ENCODE measurements around the gene NXPH3. TPM values are rescaled to one million over a fixed set of nuclear protein-coding genes. Genes with fewer than 3 reads are reported as not detected.

NXPH3 gene
- total RNA-seq, 1 donor: 3.3 TPM

- Histone ChIP-seq H3K36me3 (ENCODE audit: insufficient read depth, low read length) (no peaks in the 10 kb centered on the region), H3K79me2 (ENCODE audit: insufficient read depth, low read length) (no peaks in the 10 kb centered on the region), H3K4me3 (ENCODE audit: insufficient read depth, low read length) (no peak overlapping the region), H3K4me2 (ENCODE audit: insufficient read depth, low read length) (no peak overlapping the region), H3K27me3 (ENCODE audit: insufficient read depth, low read length) (peaks cover 13% of the 10 kb centered on the region), H3K9me3 (ENCODE audit: low read depth, low read length) (no peaks in the 10 kb centered on the region), H3K4me1 (ENCODE audit: insufficient read depth, low read length) (peaks cover 13% of the 10 kb centered on the region), H2AFZ (ENCODE audit: low read length) (no peak overlapping the region), H3K27ac (ENCODE audit: low read depth, low read length) (no peak overlapping the region), H4K20me1 (ENCODE audit: insufficient read depth, low read length) (no peaks in the 10 kb centered on the region)
- peak; percentile 69 for DNase-seq (ENCODE audit: insufficient read length, low spot score, missing footprints)
- TF ChIP-seq CTCF (IDR thresholded peaks at IDR 0.05; ENCODE audit: extremely low read depth, low read depth, low read length): no peak
These were observed 5.4 kb downstream of the NXPH3 start for GRCh38 chr17:49580981-49581647.

GRCh38 chr17:49581648-49581998, 6.0 kb downstream of the NXPH3 start:
- no peak overlapping the region for H2AFZ ChIP-seq (ENCODE audit: low read length)
- no peaks in the 10 kb centered on the region for H3K36me3 ChIP-seq (ENCODE audit: insufficient read depth, low read length)
- no peak overlapping the region for H3K27ac ChIP-seq (ENCODE audit: low read depth, low read length)
- H3K79me2 ChIP-seq (ENCODE audit: insufficient read depth, low read length): no peaks in the 10 kb centered on the region
- H4K20me1 ChIP-seq (ENCODE audit: insufficient read depth, low read length): no peaks in the 10 kb centered on the region
- peaks cover 13% of the 10 kb centered on the region for H3K27me3 ChIP-seq (ENCODE audit: insufficient read depth, low read length)
- no peak for TF ChIP-seq CTCF (IDR thresholded peaks at IDR 0.05; ENCODE audit: extremely low read depth, low read depth, low read length)
- H3K4me3 ChIP-seq (ENCODE audit: insufficient read depth, low read length): no peak overlapping the region
- no peak overlapping the region for H3K4me2 ChIP-seq (ENCODE audit: insufficient read depth, low read length)
- no peaks in the 10 kb centered on the region for H3K9me3 ChIP-seq (ENCODE audit: low read depth, low read length)
- DNase-seq (ENCODE audit: insufficient read length, low spot score, missing footprints): no peak
- peaks cover 13% of the 10 kb centered on the region for H3K4me1 ChIP-seq (ENCODE audit: insufficient read depth, low read length)

DNA sequence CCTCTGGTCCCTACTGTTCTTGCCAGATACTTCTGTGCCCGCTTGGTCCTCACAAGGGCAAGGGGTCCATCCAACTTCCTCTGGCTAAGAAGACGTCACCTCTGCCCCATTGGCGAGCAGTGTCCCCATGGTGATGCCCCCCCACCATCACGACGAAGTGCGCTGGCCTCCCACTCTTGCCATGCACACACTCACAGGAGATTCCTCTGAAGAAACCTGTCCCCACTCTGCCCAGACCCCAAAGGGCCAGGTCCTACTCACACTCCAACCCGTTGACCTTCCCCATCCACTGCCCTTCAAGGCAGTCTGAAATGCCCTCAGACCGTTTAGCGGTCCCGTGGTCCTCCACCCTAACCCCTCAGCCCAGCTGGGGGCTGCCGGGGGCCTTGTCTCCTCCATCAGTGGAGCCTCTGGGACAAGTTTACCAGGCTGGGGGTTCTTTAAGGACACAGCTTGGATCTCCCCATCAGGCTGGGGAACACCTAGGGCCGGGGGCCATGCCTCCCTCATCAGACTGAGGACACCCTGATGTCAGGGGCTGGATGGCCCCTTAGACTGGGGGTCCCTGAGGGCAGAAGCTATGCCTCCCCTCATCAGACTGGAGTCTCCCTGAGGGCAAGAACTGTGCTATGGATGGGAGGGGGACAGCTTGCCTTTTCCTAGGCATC, 6.5 kb downstream of the NXPH3 start:
- Histone ChIP-seq H3K79me2 (ENCODE audit: insufficient read depth, low read length) (no peaks in the 10 kb centered on the region), H3K27me3 (ENCODE audit: insufficient read depth, low read length) (peaks cover 12% of the 10 kb centered on the region), H3K36me3 (ENCODE audit: insufficient read depth, low read length) (no peaks in the 10 kb centered on the region), H3K4me1 (ENCODE audit: insufficient read depth, low read length) (peaks cover 13% of the 10 kb centered on the region), H4K20me1 (ENCODE audit: insufficient read depth, low read length) (no peaks in the 10 kb centered on the region), H3K27ac (ENCODE audit: low read depth, low read length) (no peak overlapping the region), H3K4me3 (ENCODE audit: insufficient read depth, low read length) (no peak overlapping the region), H2AFZ (ENCODE audit: low read length) (no peak overlapping the region), H3K4me2 (ENCODE audit: insufficient read depth, low read length) (no peak overlapping the region), H3K9me3 (ENCODE audit: low read depth, low read length) (no peaks in the 10 kb centered on the region)
- no peak for TF ChIP-seq CTCF (IDR thresholded peaks at IDR 0.05; ENCODE audit: extremely low read depth, low read depth, low read length)
- DNase-seq (ENCODE audit: insufficient read length, low spot score, missing footprints): peak; percentile 75

GRCh38 chr17:49582789-49583188, 7.1 kb downstream of the NXPH3 start:
- no peaks in the 10 kb centered on the region for H3K9me3 ChIP-seq (ENCODE audit: low read depth, low read length)
- no peaks in the 10 kb centered on the region for H3K79me2 ChIP-seq (ENCODE audit: insufficient read depth, low read length)
- DNase-seq (ENCODE audit: insufficient read length, low spot score, missing footprints): peak; percentile 93
- H3K4me2 ChIP-seq (ENCODE audit: insufficient read depth, low read length): no peak overlapping the region
- TF ChIP-seq CTCF (IDR thresholded peaks at IDR 0.05; ENCODE audit: extremely low read depth, low read depth, low read length): no peak
- no peak overlapping the region for H2AFZ ChIP-seq (ENCODE audit: low read length)
- H3K36me3 ChIP-seq (ENCODE audit: insufficient read depth, low read length): no peaks in the 10 kb centered on the region
- no peak overlapping the region for H3K27ac ChIP-seq (ENCODE audit: low read depth, low read length)
- H3K27me3 ChIP-seq (ENCODE audit: insufficient read depth, low read length): peaks cover 6% of the 10 kb centered on the region
- peaks cover 10% of the 10 kb centered on the region for H3K4me1 ChIP-seq (ENCODE audit: insufficient read depth, low read length)
- H3K4me3 ChIP-seq (ENCODE audit: insufficient read depth, low read length): no peak overlapping the region
- no peaks in the 10 kb centered on the region for H4K20me1 ChIP-seq (ENCODE audit: insufficient read depth, low read length)

Measured in osteoblast (primary cell).